Prostate gland (tissue), 2 donors: ENCODE measurements around the gene UIMC1.

Experiments used
- CTCF ChIP-seq, 4 experiments: fragments of 200-600 bp in 2 of 4; fragments of 450-650 bp in 2 of 4; sonication (generic) in 2 of 4; IDR thresholded peaks; 1 replicate in 3 of 4; 2 replicates in 1 of 4; pipeline ENCODE4 v1.5.1; 2016 to 2019; ENCODE audit warnings: antibody characterized with exemption in 4 of 4, mild to moderate bottlenecking in 2 of 4, moderate library complexity in 2 of 4
- POLR2A ChIP-seq: fragments of 450-650 bp; IDR thresholded peaks from one replicate; pipeline ENCODE4 v1.6.1; 2016; ENCODE audit warnings: antibody characterized with exemption, mild to moderate bottlenecking
- POLR2AphosphoS5 ChIP-seq: sonication (generic); formaldehyde crosslinking; IDR thresholded peaks from one replicate; pipeline ENCODE4 v1.6.1; 2017; ENCODE audit warnings: antibody characterized with exemption

DNA sequence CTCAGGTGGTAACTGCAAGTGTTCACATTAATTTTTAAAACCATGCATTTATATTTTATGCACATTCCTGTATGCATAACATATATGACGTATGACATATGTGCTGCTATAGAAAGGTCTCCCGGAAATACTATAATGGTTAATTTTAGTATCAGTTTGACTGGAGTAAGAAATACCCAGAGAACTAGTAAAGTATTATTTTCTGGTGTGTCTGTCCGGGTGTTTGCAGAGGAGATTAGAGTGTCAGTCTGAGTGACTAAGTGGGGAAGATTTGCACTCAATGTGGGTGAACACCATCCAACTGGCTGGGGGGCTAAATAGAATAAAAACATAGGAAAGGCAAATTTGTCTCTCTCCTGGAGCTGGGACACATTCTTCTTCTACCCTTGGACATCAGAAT is 26.9 kb downstream of the UIMC1 start:
- TF ChIP-seq CTCF (IDR thresholded peaks at IDR 0.05) (no peak), POLR2A (no peak), POLR2AphosphoS5 (no peak)
